Testis (tissue), 2 donors: ENCODE measurements around the gene HS1BP3.

Experiments
- POLR2A ChIP-seq: fragments of 450-650 bp; IDR thresholded peaks from one replicate; pipeline ENCODE4 v1.6.1; 2017; ENCODE audit warnings: antibody characterized with exemption, mild to moderate bottlenecking, moderate library complexity
- TF ChIP-seq, protein P1 (sequence below), 3 experiments: fragments of 450-650 bp in 2 of 3; fragments of 200-600 bp in 1 of 3; sonication (generic) in 1 of 3; IDR thresholded peaks; one replicate each; pipeline ENCODE4 v1.5.1; 2016 to 2019; ENCODE audit warnings: antibody characterized with exemption in 3 of 3, mild to moderate bottlenecking in 2 of 3, moderate library complexity in 1 of 3

GRCh38 chr2:20596193-20596972 lies 54.5 kb downstream of the HS1BP3 start:
- TF ChIP-seq POLR2A = no peak
- TF ChIP-seq, protein P1, sequence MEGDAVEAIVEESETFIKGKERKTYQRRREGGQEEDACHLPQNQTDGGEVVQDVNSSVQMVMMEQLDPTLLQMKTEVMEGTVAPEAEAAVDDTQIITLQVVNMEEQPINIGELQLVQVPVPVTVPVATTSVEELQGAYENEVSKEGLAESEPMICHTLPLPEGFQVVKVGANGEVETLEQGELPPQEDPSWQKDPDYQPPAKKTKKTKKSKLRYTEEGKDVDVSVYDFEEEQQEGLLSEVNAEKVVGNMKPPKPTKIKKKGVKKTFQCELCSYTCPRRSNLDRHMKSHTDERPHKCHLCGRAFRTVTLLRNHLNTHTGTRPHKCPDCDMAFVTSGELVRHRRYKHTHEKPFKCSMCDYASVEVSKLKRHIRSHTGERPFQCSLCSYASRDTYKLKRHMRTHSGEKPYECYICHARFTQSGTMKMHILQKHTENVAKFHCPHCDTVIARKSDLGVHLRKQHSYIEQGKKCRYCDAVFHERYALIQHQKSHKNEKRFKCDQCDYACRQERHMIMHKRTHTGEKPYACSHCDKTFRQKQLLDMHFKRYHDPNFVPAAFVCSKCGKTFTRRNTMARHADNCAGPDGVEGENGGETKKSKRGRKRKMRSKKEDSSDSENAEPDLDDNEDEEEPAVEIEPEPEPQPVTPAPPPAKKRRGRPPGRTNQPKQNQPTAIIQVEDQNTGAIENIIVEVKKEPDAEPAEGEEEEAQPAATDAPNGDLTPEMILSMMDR (IDR thresholded peaks at IDR 0.05) = no peak
